D721Med (cell line): Measurements from ENCODE around the gene ECD.

ENCODE experiments used
- DNase-seq: peaks from one replicate; pipeline ENCODE4 v3.0.0; 2011; ENCODE audit warnings: low spot score; ENCODE audit not compliant: insufficient read length
- FAIRE-seq: peaks from 2 replicates; lab custom pipeline; 2011; peaks lifted over from hg19 to GRCh38; lab: Jason Lieb, UNC
- CTCF ChIP-seq: IDR thresholded peaks from 2 replicates; pipeline ENCODE4 v1.5.1; 2012; ENCODE audit warnings: mild to moderate bottlenecking, control low read depth; ENCODE audit not compliant: insufficient read depth; ENCODE audit errors: missing control alignments

The ECD gene

GRCh38 chr10:73174148-73174925 lies 6.5 kb upstream of the ECD start:
- no peak for FAIRE-seq
- no peak for DNase-seq
- no peak for TF ChIP-seq CTCF

GRCh38 chr10:73172867-73173266 lies 5.1 kb upstream of the ECD start:
- FAIRE-seq (no peak), DNase-seq (no peak)
- TF ChIP-seq CTCF = no peak

- no peak for DNase-seq
- no peak for TF ChIP-seq CTCF
- no peak for FAIRE-seq
These were observed 1.5 kb upstream of the ECD start for GRCh38 chr10:73169320-73169719.

- no peak for TF ChIP-seq CTCF
- no peak for DNase-seq
- FAIRE-seq = no peak
These were observed 626 bp upstream of the ECD start for GRCh38 chr10:73168465-73168803.

- DNase-seq (no peak), FAIRE-seq (no peak)
- no peak for TF ChIP-seq CTCF
These were observed 388 bp downstream of the ECD start for GRCh38 chr10:73167458-73167782.

GRCh38 chr10:73166972-73167371 lies 836 bp downstream of the ECD start:
- DNase-seq (no peak), FAIRE-seq (no peak)
- no peak for TF ChIP-seq CTCF

GRCh38 chr10:73163096-73163495 lies 4.7 kb downstream of the ECD start:
- FAIRE-seq = no peak
- no peak for DNase-seq
- TF ChIP-seq CTCF = no peak
